GM19372 (cell line): ENCODE data around the gene SLC6A11.

Source experiments
- ATAC-seq: cut with Tn5 transposase; IDR thresholded peaks from one replicate; pipeline ENCODE4 v1.9.1; 2021; ENCODE audit warnings: mild to moderate bottlenecking, low read depth, moderate library complexity; ENCODE audit not compliant: unreplicated experiment

Gene SLC6A11

GRCh38 chr3:10974746-10975375 lies 158.8 kb downstream of the SLC6A11 start:
- ATAC-seq = no peak

GRCh38 chr3:10975695-10976234 lies 159.7 kb downstream of the SLC6A11 start:
- ATAC-seq = no peak

- no peak for ATAC-seq
These were observed 160.7 kb downstream of the SLC6A11 start for GRCh38 chr3:10976770-10977169.

- no peak for ATAC-seq
These were observed 162.0 kb downstream of the SLC6A11 start for GRCh38 chr3:10977892-10978510.

- no peak for ATAC-seq
These were observed 162.9 kb downstream of the SLC6A11 start for GRCh38 chr3:10978956-10979355.

- no peak for ATAC-seq
These were observed 164.3 kb downstream of the SLC6A11 start for GRCh38 chr3:10980312-10980711.

GRCh38 chr3:10981031-10981430 lies 165.0 kb downstream of the SLC6A11 start:
- ATAC-seq = no peak

- no peak for ATAC-seq
These were observed 165.9 kb downstream of the SLC6A11 start for GRCh38 chr3:10981961-10982360.

- no peak for ATAC-seq
These were observed 166.8 kb downstream of the SLC6A11 start for GRCh38 chr3:10982782-10983181.

GRCh38 chr3:10983219-10983916 lies 167.3 kb downstream of the SLC6A11 start:
- ATAC-seq = no peak

- no peak for ATAC-seq
These were observed 168.4 kb downstream of the SLC6A11 start for GRCh38 chr3:10984371-10984896.

- ATAC-seq = no peak
These were observed 169.2 kb downstream of the SLC6A11 start for GRCh38 chr3:10985181-10985580.

GRCh38 chr3:10986592-10986991 lies 170.6 kb downstream of the SLC6A11 start:
- ATAC-seq = no peak

- no peak for ATAC-seq
These were observed 172.1 kb downstream of the SLC6A11 start for GRCh38 chr3:10988001-10988665.

- no peak for ATAC-seq
These were observed 173.0 kb downstream of the SLC6A11 start for GRCh38 chr3:10988991-10989484.
